ENCODE data around the gene ATP5PO.

GRCh38 chr21:33959680-33960079 lies 44.1 kb upstream of the ATP5PO start:
- TF ChIP-seq CTCF (IDR thresholded peaks at IDR 0.05; ENCODE audit: control extremely low read depth in 1 of 3, insufficient read depth in 1 of 3, low read depth in 1 of 3, low read length in 3 of 3) (no peak), JUND (IDR thresholded peaks at IDR 0.05; ENCODE audit: low read length) (no peak)
